ENCODE measurements around the gene TNIP1. TPM values are rescaled to one million over a fixed set of nuclear protein-coding genes. Genes with fewer than 3 reads are reported as not detected.

The TNIP1 gene
- total and polyA plus RNA-seq, 7 donors = 55.1 to 210 (median 73.1) TPM

DNA sequence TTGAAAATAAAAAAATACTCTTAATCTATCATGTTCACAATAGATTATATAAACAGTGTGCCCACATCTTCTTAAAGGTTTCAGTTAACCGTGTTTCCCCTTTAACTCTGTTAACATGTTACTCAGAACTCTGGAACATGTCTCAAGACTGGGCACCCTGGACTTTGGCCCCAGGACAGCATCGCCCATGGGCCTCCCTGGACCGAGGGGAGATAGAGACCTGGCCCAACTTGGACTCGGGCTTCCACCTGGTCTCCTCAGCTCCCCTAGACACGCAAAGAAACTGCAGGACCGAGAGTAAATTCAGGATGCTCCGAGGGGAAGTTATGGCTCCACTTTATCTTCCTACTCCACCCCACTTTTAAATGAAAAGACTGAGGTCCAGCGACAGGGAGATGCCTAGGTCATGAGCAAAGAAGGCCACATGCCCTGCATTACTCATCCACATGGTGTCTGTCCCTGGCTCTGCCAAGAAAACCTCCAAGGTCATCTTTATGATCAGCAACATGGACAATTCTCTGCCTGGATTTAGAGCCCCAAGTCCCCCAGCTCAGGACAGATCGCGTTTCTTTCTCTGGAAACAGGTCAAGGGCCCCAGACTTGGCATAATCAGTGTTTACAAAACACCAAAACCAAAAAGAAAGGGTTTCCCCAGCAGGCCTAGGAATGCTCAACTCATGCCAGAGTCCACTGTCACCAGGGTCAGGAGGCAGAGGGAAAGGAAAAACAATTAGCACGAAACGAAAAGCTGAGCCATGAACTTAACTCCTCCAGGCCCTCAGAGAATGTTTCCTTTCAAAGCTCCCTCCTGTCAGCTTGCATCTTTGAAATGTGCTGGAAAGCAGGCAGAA, 43.0 kb downstream of the TNIP1 start:
- H3K27ac ChIP-seq = peak overlapping the region; percentile 60 to 79 (median 72)
- H3K9me3 ChIP-seq = no peaks in the 10 kb centered on the region
- no peaks in the 10 kb centered on the region for H3K27me3 ChIP-seq
- peaks cover 33 to 89% (median 56%) of the 10 kb centered on the region in 4 donors for H3K36me3 ChIP-seq
- TF ChIP-seq, protein P1, sequence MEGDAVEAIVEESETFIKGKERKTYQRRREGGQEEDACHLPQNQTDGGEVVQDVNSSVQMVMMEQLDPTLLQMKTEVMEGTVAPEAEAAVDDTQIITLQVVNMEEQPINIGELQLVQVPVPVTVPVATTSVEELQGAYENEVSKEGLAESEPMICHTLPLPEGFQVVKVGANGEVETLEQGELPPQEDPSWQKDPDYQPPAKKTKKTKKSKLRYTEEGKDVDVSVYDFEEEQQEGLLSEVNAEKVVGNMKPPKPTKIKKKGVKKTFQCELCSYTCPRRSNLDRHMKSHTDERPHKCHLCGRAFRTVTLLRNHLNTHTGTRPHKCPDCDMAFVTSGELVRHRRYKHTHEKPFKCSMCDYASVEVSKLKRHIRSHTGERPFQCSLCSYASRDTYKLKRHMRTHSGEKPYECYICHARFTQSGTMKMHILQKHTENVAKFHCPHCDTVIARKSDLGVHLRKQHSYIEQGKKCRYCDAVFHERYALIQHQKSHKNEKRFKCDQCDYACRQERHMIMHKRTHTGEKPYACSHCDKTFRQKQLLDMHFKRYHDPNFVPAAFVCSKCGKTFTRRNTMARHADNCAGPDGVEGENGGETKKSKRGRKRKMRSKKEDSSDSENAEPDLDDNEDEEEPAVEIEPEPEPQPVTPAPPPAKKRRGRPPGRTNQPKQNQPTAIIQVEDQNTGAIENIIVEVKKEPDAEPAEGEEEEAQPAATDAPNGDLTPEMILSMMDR (IDR thresholded peaks at IDR 0.05) = no peak
- TF ChIP-seq POLR2AphosphoS5 (IDR thresholded peaks at IDR 0.05) (peak in 3 of 4 donors; percentile 44 to 55 (median 51)), EP300 (IDR thresholded peaks at IDR 0.05) (no peak), POLR2A (IDR thresholded peaks at IDR 0.05) (no peak)
- H3K4me3 ChIP-seq = no peak overlapping the region
- peaks cover 0 to 28% (median 22%) of the 10 kb centered on the region in 4 donors for H3K4me1 ChIP-seq
- peak; percentile 81 for DNase-seq
- intact Hi-C loops (cut with DNase I) = no loop called here
- WGBS, 2 donors = 82 to 83% methylated on average over 12 of the region's 12 CpGs

- Histone ChIP-seq H3K27me3 (no peaks in the 10 kb centered on the region), H3K4me1 (peaks cover 0 to 28% (median 22%) of the 10 kb centered on the region in 4 donors), H3K27ac (peak overlapping the region in 2 of 4 donors; percentile 77 to 79), H3K4me3 (no peak overlapping the region), H3K36me3 (peaks cover 35 to 89% (median 58%) of the 10 kb centered on the region in 4 donors), H3K9me3 (no peaks in the 10 kb centered on the region)
- no peak for TF ChIP-seq POLR2A (IDR thresholded peaks at IDR 0.05)
- no peak for TF ChIP-seq POLR2AphosphoS5 (IDR thresholded peaks at IDR 0.05)
- TF ChIP-seq, protein P1 (IDR thresholded peaks at IDR 0.05) = no peak
- TF ChIP-seq EP300 (IDR thresholded peaks at IDR 0.05) = no peak
- intact Hi-C loops (cut with DNase I) = no loop called here
- WGBS, 2 donors = 86 to 93% methylated on average over 6 of the region's 6 CpGs
- DNase-seq = no peak
Measured at GRCh38 chr5:151036556-151036955, 44.3 kb downstream of the TNIP1 start.

GRCh38 chr5:151034422-151035379, 46.1 kb downstream of the TNIP1 start:
- H3K27me3 ChIP-seq = no peaks in the 10 kb centered on the region

More at GRCh38 chr5:151034422-151035379, 46.1 kb downstream of the TNIP1 start:
- H3K36me3 ChIP-seq = peaks cover 35 to 89% (median 62%) of the 10 kb centered on the region in 4 donors
- no peak for TF ChIP-seq POLR2AphosphoS5 (IDR thresholded peaks at IDR 0.05)
- no peak for TF ChIP-seq EP300 (IDR thresholded peaks at IDR 0.05)
- TF ChIP-seq, protein P1 (IDR thresholded peaks at IDR 0.05) = no peak
- no peak for TF ChIP-seq POLR2A (IDR thresholded peaks at IDR 0.05)
- no peaks in the 10 kb centered on the region for H3K9me3 ChIP-seq
- H3K4me1 ChIP-seq = peaks cover 0 to 28% (median 22%) of the 10 kb centered on the region in 4 donors
- intact Hi-C loops (cut with DNase I) = no loop called here
- H3K27ac ChIP-seq = no peak overlapping the region
- no peak for DNase-seq
- no peak overlapping the region for H3K4me3 ChIP-seq
- 94 to 95% methylated on average over 19 of the region's 19 CpGs for WGBS, 2 donors

Measured in sigmoid colon (tissue), 7 donors.